SIG-M5 (cell line): ENCODE measurements around the gene OBSL1.

Experiments
- DNase-seq: peaks from one replicate; lab custom pipeline; 2025; lab: John Stamatoyannopoulos, UW

The OBSL1 gene

DNA sequence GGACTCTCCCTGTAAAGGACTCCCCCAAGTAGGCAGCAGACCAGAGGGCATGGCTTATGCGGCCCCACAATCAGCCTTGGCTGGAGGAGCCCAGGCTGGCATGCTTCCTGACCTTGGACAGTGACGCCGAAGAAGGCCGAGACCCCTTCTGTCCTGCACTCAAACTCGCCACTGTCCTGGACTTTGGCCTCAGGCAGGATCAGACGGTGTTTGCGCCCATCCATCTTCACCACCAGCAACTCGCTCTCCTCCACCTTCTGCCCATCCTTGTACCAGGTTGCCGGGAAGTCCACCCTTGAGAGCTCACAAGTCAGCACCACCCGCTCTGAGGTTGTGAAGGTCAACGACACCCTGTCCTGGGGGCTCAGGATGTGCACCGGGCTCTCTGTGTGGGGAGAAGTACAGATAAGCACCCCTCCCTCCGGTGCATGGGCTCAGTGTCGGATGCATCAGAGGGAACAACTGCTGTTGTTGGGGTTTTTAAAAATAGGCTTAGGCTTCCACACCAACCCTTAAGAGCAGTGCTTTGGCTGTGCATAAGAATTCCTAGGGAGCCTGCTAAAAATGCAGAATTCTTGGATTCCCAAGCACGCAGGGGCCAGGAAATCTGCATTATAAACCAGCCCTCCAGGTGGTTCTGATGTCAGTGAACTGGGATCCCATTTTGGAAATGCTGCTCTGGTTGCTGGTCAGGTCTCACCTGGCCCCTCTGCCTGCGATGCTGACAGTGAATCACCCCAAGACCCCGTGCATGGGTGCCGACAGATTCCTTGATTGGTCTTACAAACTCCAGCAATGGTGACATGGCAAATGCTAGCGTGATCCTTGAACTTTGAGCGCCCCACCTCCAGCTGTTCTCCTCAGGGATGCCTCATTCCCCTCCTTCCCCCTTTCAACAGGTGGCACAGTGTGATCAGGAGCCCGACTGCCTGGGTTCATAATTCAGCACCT, 5.9 kb downstream of the OBSL1 start:
- DNase-seq: no peak

- DNase-seq: no peak
Measured at GRCh38 chr2:219563271-219563928, 7.9 kb downstream of the OBSL1 start.

DNA sequence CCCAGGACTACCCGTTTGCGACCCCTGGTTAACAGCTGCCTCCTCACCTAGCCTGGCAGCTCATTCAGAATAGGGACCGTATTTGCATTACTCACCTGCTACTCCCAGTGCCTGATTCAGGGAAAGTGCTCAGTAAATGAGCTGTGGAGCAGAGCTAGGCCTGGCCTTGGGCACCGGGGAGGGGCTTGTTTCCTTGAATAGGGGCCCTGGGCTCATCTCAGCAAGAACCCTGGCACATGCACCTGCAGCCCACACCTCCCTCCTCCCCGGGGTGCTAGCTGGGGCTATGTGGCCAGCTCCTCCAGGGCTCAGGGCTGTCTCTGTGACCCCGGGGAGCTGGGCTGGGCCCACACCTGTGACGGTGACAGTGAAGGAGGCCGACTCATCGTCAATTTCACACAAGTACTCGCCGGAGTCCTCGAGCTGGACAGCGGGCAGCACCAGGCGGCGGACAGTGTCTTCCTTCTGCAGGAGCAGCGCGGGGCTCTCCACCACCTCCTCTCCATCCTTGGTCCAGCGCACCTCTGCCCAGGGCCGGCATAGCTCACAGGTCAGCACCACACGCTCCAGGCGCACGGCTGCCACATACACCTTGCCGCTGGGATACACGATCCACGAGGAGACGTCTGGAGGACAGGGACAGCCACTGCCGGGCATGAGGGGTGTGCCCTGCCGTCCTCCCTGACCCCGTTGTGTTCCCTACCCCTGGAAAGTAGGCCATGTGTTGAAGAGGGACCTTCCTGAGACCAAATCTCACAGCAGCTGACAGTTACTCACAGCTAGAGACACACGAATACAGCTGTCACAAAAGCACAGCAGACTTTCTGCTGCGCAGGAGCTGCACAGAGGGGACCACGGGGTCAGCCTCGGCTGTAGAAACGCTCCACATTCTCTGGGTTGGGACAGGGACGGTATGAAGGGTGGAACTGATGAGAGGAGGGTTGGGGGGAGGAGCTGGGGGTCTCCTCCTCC, 9.0 kb downstream of the OBSL1 start:
- no peak for DNase-seq

- DNase-seq: no peak
Measured at GRCh38 chr2:219561179-219562048, 9.9 kb downstream of the OBSL1 start.

GRCh38 chr2:219560893-219561178, 10.5 kb downstream of the OBSL1 start:
- DNase-seq: no peak

GRCh38 chr2:219560037-219560892, 11.1 kb downstream of the OBSL1 start:
- DNase-seq: no peak

DNA sequence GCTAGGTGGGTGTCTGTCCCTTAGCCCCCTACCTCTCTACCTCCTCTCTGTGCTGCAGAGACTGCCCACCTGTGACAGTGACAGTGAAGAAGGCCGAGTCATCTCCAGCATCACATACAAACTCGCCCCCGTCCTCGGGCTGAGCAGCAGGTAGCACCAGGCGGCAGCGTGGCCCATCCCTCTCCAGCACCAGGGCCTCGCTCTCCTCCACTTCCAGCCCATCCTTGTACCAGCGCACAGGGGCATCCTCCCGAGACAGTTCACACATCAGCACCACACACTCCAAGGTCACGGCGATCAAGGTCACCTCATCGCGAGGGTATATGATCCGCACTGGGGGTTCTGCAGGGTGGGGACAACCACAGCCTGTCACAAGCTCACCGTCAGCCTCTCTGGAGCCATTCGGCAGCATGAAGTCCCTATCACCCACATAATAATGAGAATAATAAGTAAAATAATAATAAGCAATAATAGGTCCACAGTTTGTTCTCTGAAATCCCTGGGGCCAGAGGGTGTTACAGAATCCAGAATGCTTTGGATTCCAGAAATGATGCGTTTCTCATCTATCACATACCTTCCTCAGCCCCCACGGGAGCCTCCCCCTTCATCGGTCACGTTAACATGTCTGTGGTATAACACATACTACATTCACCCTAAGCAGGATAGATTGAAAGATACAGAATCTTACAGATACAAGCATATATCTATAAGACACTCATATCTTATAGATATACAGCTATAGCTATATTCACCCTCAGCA, 12.0 kb downstream of the OBSL1 start:
- DNase-seq: no peak

- DNase-seq: no peak
Measured at GRCh38 chr2:219557791-219558785, 13.3 kb downstream of the OBSL1 start.

DNA sequence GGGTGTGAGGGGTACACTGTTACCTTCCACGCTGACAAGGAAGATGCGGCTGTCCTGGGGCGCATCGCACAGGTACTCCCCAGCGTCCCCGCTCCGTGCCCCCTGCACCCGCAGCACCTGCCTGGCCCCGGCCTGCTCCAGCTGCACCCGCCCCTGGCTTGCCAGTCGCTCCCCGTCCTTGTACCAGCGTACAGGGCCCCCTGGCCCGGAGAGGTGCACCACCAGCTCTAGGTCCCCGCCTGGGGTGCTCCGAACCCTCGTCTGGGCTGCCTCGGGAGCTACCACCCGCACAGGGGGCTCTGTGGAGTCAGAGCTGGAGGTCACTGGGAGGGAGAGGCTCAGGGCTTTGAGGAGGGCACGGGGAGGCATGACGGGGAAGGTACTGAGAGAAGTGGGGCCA, 14.0 kb downstream of the OBSL1 start:
- no peak for DNase-seq

DNA sequence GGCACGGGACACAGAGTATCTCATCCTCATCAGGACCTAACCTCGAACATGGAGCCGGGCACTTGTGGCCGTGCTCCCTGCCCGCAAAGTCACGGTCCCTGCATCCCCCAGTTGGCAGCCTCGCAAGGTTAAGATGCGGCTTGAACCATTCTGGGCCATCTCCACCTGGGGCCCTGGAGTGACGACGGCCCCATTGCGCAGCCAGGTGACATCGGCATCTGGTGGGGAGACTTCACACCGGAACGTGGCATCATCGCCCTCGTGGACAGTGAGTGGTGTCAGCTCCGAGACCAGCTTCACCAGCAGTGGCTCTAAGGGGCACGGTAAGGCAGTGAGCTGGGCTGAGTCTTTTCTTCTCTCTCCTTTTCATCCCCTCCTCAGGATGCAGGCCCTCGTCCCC, 14.9 kb downstream of the OBSL1 start:
- no peak for DNase-seq

- no peak for DNase-seq
Measured at GRCh38 chr2:219555956-219556355, 15.4 kb downstream of the OBSL1 start.

GRCh38 chr2:219554350-219554749, 17.0 kb downstream of the OBSL1 start:
- DNase-seq: no peak

DNA sequence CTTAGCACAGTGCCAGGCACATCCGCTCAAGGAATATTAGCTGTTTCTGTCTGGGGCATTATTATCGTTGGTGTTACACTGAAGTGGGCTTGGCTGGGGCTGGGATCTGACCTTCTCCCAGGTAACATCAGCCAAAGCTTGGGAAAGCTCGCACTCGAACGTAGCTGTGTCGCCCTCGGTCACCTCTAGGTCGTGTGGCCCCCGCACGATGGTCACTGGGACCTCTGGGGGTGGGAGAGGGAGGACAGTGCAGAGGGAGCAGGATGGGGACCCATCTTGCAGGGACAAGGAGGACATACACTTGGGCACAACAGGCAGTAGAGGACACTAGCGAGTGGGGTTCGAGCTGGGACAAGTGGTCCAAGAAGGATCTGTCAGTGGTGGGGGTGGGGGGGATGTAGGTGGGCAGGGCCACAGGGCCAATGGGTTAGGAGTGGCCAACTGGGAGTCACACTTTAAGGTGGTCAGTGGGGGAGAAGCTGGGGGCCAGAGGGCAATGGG, 17.8 kb downstream of the OBSL1 start:
- no peak for DNase-seq

DNA sequence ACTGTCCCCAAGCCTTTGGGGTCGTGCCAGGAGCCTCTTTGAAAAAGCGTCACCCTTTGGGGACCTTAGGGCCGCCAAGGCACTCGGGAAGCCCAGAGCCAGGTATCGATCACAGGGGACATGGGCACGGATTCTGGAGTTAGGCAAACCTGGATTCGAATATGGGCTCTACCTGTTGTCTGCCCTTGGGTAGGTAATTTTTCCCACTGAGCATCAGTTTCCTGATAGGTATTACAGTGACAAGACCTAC, 18.2 kb downstream of the OBSL1 start:
- no peak for DNase-seq

DNA sequence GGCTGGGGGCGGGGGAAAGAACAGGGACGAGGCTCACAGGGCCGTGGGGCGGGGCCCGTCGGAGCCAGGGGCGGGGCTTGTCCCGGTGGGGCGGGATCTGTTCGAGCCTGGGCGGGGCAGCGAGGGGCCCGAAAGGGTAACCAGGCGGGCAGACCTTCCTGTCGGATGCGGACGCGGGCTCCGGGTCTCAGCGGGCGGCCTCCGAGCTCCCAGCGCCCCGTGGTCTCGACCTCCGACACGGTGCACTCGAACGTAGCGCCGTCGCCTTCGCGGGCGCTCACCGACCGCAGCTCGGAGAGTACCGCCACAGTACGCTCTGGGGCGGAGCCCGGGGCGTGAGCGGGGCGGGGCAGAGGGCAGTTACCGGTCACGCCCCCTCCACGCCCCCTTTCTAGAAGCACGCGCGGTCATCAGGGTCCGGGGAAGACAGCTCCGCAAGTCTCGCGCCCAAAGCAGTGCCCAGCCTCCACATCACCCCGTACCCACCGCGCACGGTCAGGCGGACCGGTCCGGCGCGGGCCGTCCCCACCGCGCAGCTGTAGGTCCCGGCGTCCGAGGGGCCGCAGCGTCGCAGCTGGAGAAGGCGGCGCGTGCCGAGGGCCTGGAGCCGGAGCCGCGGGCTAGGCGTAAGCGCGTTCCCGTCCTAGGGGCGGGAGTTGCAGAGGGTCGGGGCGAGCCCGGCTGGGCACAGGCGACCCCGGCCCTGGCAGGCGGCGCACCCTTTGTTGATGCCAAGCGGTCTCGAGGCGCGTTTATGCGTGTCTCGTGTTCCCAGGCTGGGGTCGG, 18.8 kb downstream of the OBSL1 start:
- DNase-seq: no peak

DNA sequence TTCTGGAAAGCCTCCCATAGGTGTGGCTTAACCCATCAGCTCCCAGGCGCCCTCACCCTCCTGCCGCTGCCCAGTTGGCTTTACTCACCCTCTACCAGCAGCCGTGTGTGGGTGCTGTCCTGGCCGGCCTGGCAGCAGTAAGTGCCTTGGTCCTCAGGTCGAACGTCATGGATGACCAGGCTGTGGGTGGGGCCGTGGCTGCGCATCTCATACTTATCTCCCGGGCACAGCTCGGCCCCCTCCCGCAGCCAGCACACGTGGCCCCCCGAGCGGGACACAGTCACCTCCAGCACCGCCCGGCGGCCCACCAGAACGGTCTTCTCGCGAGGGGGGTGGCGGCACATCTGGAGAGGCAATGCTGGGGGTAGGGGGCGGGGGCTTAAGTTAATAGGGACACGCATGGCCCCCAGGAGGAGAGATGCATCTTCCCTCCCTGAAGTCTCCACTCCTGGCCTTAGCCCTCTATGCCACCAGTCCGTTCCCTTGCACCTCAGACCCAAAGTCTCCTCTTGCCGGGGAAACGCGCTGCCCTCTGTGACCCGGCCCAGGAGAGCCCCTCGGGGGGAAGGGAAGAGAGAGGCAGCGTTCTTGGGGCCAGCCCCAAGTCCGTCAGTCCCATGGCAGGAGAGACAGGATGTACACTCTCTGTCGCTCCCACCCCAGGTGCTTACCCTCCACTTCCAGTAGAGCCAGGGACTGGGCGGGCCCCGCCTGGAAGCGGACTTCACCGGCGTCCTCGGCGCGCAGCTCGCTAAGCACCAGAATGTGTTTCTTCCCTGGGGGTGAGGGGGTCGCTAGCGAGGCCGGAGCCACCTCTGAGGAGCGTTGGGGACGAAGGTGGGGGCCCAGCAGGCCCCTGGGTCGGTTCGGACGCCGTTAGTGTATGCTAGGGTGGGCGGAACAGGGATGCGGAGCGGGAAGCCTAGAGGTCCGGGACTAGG, 19.6 kb downstream of the OBSL1 start:
- DNase-seq: no peak

DNA sequence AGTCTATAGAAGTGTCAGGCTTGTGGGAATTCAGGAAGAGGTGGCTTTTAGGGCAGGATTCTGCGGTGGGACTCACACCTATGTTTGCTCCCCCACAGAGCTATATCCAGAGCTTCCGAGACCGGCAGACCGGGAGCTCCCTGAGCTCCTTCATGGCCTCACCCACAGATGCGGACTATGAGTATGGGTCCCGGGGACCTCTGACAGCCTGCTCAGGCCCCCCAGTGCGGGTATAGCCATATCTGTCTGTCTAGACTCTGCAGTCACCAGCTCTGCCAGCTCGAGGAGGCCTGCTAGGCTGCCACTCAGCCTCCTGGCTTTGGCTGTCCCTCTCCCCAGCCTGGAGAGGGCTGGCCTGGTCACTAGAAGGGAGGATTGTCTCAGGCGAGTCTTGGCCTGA, 21.7 kb downstream of the OBSL1 start:
- no peak for DNase-seq
